HG03196 (cell line): ENCODE results near the gene WDR88.
"Not testable (repeated sequence)": the region's sequence is repeated elsewhere in the genome, so short reads cannot be mapped to it uniquely, and the experiment has no call there.

ENCODE experiments used
- ATAC-seq: cut with Tn5 transposase; IDR thresholded peaks from one replicate; pipeline ENCODE4 v1.9.1; 2021; ENCODE audit not compliant: unreplicated experiment

The WDR88 gene

DNA sequence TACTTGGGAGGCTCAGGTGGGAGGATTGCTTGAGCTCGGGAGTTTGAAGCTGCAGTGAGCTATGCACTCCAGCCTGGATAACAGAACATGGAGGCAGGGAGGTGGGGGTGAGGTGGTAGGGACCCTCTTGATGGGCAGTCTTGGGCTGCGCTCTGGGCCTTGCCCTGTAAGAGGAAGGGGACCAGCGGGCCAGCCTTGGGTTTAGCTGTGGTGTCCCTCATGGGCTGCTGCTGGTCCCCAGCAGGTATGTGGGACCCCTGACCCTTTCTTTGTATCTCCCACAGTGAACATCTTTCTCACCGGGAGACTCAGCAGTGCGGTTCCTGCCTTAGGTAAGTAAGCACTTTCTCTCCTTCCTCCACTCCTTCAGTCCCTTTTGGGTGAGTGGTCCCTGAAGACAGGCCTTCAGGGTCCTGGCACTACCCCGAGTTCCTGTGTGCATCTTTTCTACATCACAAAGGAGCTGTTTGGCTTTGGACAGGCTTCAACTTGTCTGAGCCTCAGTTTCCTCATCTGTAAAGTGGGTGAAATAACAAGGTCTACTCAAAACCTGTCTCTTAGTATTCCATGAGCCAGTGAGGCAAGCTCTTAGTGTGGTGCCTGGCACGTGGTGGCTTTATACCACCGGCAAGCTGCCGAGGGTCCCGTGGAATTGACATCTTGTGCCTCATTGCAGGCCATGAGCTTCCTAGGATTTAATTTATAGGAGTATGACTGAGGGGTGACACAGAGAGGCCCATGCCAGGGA, 64.7 kb downstream of the WDR88 start:
- no peak for ATAC-seq

GRCh38 chr19:33197591-33198000, 65.7 kb downstream of the WDR88 start:
- ATAC-seq: no peak

DNA sequence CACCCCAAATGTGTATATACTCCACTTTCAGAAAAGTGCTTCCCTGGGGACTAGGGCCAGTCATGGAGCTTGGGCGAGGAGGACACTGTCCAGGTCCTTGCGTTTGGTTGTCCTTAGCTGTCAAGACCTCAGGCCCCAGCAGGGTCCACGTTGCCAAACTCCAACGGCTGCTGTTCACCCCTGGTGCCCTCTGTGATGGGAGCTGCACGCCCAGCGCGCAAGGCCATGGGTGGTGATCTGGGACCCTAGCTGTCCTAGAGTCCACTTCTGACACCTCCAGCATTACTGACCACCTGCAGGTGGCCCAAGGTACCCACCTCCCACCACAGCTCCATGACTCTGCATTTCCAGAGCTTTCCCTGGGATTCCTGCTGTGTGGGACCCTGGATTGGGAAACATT, 66.3 kb downstream of the WDR88 start:
- ATAC-seq: no peak

DNA sequence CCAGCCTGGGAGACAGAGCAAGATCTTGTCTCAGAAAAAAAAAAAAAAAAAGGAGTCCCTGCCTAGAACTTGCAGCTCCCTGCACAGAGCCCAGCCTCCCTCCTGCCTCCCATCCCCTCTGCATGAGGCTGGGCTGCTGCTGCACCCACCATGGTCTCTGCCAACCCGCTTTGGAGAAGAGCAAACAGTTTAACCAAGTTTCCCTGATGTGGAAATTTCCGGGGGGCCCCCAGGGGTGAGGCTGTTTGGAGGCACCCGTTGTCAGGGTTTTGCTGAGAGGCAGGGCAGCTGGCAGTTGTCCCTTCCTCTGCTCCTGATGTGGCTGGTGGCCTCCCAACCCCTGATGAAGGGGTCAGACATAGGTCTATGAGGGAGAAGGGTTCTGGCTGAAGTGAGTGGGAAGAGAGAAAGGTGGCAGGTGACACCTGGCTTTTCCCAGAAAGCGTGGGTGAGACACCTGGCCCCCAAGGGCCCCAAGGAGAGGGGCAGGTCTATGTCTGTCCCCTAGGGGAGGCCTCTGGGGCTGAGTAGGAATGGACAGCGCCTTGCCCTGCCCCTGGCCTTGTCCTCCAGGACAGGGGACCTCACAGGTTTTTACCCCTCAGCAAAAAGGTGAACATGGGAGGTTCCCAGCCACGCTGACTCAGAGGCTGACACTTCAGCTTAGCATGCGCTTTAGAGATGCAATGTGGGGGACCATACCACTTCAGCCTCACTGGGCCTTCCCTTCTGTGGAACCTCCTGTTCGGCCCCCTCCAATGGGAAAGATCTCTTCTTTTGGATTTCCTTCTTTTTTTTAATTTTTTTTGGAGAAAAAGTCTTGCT, 67.7 kb downstream of the WDR88 start:
- ATAC-seq: no peak

- no peak for ATAC-seq
Measured at GRCh38 chr19:33201473-33201872, 69.6 kb downstream of the WDR88 start.

DNA sequence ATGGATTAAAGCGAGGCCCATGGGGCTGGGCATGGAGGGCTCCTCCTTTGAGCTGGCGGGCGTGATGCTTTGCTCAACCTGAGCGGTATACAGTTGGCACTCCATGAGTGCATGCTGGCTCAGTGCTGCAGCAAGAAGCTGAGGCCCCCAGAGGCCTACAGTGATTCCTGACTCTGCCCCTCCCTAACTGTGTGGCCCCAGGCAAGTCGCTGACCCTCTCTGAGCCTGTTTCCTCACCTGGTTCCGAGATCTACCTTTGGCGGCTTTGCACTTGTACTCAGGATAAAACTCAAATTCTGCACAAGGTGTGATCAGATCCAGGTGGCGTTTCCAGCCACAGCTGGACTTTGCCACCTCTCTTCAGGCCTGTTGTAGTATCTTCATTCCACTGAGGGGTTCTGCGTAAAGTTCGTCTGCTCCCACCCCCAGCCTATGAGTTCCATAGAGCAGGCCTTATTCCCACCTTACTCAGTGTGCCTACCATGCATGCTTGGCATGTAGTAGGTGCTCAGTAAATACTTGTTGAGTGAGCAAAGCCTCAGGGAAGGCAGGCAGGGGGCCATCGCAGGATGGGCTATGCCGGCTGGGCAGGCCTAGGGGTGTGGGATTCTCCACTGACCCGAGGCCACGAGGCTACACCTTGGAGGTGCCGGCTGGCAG, 70.1 kb downstream of the WDR88 start:
- no peak for ATAC-seq

GRCh38 chr19:33202546-33203507, 70.9 kb downstream of the WDR88 start:
- no peak for ATAC-seq

- no peak for ATAC-seq
Measured at GRCh38 chr19:33203529-33203928, 71.6 kb downstream of the WDR88 start.

- no peak for ATAC-seq
Measured at GRCh38 chr19:33204136-33204973, 72.4 kb downstream of the WDR88 start.

DNA sequence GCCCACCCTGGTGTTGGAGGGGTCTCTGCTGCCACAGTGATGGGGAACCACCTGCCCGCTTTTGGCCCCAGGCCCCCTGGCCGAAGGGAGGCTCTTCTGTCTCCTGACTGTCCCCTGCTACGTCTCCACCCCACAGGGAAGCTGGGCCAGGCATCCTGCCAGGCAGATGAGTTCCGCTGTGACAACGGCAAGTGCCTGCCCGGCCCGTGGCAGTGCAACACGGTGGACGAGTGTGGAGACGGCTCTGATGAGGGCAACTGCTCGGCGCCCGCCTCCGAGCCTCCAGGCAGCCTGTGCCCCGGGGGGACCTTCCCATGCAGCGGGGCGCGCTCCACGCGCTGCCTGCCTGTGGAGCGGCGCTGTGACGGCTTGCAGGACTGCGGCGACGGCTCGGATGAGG, 73.2 kb downstream of the WDR88 start:
- ATAC-seq: no peak

DNA sequence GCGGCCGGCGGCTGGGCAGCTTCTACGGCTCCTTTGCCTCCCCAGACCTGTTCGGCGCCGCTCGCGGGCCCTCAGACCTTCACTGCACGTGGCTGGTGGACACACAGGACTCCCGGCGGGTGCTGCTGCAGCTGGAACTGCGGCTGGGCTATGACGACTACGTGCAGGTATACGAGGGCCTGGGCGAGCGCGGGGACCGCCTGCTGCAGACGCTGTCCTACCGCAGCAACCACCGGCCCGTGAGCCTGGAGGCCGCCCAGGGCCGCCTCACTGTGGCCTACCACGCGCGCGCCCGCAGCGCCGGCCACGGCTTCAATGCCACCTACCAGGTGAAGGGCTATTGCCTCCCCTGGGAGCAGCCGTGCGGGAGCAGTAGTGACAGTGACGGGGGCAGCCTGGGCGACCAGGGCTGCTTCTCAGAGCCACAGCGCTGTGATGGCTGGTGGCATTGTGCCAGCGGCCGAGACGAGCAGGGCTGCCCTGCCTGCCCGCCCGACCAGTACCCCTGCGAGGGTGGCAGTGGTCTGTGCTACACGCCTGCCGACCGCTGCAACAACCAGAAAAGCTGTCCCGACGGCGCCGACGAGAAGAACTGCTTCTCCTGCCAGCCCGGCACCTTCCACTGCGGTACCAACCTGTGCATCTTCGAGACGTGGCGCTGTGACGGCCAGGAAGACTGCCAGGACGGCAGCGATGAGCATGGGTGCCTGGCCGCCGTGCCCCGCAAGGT, 73.8 kb downstream of the WDR88 start:
- ATAC-seq: no peak

DNA sequence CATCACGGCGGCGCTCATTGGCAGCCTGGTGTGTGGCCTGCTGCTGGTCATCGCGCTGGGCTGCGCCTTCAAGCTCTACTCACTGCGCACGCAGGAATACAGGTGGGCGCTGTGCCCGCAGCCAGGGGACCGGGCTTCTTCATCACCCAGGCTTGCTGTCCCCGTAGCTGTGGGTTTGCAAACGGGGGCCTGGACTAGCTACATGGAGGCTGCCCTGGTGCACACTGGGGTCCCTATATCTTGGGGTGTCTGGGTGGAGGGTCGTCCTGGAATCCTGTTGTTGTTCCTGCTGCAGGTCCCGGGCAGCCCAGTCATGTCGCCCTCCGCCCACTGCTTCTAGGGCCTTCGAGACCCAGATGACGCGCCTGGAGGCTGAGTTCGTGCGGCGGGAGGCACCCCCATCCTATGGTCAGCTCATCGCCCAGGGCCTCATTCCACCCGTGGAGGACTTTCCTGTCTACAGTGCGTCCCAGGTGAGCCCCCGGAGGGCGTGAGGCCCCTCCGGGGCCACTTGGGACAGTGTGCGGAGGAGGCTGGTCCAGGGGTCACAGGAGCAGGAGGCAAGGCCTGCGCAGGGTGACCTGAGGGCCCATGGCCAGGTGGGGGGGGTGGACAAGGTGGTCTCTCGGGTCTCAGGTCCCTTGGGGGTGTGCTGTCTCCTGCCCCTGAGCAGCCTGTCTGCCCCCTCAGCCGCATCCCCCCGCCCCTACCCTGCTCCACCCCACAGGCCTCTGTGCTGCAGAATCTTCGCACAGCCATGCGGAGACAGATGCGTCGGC, 74.5 kb downstream of the WDR88 start:
- ATAC-seq: no peak

DNA sequence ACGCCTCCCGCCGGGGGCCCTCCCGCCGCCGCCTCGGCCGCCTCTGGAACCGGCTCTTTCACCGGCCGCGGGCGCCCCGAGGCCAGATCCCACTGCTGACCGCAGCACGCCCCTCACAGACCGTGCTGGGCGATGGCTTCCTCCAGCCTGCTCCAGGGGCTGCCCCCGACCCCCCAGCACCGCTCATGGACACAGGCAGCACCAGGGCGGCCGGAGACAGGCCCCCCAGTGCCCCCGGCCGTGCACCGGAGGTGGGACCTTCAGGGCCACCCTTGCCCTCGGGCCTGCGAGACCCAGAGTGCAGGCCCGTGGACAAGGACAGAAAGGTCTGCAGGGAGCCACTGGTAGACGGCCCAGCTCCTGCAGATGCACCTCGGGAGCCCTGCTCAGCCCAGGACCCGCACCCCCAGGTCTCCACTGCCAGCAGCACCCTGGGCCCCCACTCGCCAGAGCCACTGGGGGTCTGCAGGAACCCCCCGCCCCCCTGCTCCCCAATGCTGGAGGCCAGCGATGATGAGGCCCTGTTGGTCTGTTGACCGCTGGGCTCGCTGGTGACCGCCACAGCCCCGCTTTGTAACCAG, 75.2 kb downstream of the WDR88 start:
- no peak for ATAC-seq

GRCh38 chr19:33207903-33208302, 76.0 kb downstream of the WDR88 start:
- no peak for ATAC-seq

GRCh38 chr19:33208371-33208895, 76.5 kb downstream of the WDR88 start:
- no peak for ATAC-seq

DNA sequence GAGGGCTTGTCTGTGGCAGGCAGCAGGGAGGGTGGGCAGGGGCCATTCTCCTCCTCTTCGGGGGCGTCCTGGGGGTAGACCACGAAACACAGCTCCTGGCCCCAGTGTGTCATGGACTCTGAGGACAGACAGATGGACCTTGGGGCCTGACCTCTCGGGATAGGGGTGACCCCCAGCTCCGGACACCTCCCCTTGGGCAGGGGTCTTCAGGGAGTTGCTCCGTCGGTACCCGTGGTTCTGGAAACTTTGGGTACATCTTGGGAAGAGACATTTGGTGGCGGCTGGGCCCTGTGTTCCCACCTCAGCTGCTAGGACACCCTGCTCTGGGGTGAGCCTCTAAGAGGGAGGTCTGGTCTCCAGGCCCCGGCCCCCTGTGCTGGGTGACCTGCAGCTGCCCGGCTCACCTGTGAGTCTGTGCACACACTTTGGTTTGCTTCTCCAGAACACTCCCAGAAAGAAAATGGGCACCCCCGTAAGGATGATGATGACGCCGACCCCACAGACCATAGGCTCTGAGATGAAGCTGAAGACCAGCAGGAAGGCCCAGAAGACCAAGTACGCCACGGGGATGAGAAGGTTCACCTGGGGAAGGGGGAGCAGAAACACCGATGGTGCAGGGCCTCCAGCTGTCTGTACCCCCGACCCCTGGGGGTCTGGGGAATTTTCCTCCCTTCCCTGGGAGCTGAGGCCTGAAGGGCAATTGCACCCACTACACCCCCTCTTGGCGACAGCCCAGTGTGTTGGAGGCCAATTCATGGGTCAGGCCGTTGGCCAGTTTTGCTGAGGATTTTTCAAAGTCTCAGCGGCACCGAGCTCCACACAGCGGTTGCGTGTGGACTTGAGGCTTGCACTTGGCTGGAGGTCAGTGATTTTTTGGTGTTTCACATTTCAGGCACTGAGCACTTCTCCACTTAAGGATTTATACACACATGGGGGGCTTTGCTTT, 77.3 kb downstream of the WDR88 start:
- ATAC-seq: no peak

DNA sequence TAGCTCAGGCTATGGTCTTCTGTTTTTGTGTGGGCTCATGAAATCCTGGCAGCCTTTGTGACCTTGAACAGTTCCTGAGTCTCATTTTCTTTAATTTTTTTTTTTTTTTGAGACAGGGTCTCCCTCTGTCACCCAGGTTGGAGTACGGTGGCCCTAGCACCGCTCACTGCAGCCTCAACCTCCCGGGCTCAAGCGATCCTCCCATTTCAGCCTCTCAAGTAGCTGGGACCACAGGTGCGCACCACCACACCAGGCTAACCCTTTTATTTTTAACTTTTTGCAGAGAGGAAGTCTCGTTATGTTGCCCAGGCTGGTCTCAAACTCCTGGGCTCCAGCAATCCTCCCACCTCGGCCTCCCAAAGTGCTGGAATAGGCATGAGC, 77.9 kb downstream of the WDR88 start:
- ATAC-seq: not testable (repeated sequence)
